GM23248 (cell line): ENCODE data around the gene REEP5. TPM values are rescaled to one million over a fixed set of nuclear protein-coding genes. Genes with fewer than 3 reads are reported as not detected.

Experiments
- DNase-seq: peaks from one replicate; pipeline ENCODE4 v3.0.0-alpha.2; 2015
- H2AFZ ChIP-seq: fragments of 200-600 bp; sonication (generic); 2 replicates; pipeline ENCODE4 v1.6.1; 2016; ENCODE audit warnings: antibody characterized with exemption
- H3F3A ChIP-seq: fragments of 200-600 bp; sonication (generic); 2 replicates; pipeline ENCODE4 v1.6.1; 2016; ENCODE audit warnings: mild to moderate bottlenecking, antibody characterized with exemption, mixed run types; ENCODE audit not compliant: insufficient read depth
- H3K27ac ChIP-seq: fragments of 200-600 bp; sonication (generic); 2 replicates; pipeline ENCODE4 v1.5.1; 2016; ENCODE audit warnings: mild to moderate bottlenecking
- H3K27me3 ChIP-seq: fragments of 200-600 bp; sonication (generic); replicated peaks from 2 replicates; pipeline ENCODE4 v1.6.1; 2016; ENCODE audit warnings: mild to moderate bottlenecking; ENCODE audit not compliant: insufficient read depth
- H3K36me3 ChIP-seq: fragments of 200-600 bp; sonication (generic); 2 replicates; pipeline ENCODE4 v1.6.1; 2016; ENCODE audit warnings: low read depth, mild to moderate bottlenecking
- H3K4me1 ChIP-seq: fragments of 200-600 bp; sonication (generic); 2 replicates; pipeline ENCODE4 v1.6.1; 2016; ENCODE audit warnings: mild to moderate bottlenecking; ENCODE audit not compliant: insufficient read depth
- H3K4me2 ChIP-seq: fragments of 200-600 bp; sonication (generic); one replicate; pipeline ENCODE4 v1.6.1; 2016; ENCODE audit warnings: mild to moderate bottlenecking; ENCODE audit not compliant: unreplicated experiment
- H3K4me3 ChIP-seq: fragments of 200-600 bp; sonication (generic); 2 replicates; pipeline ENCODE4 v1.5.1; 2016; ENCODE audit warnings: mild to moderate bottlenecking
- H3K79me2 ChIP-seq: fragments of 200-600 bp; sonication (generic); 2 replicates; pipeline ENCODE4 v1.6.1; 2016; ENCODE audit warnings: mild to moderate bottlenecking; ENCODE audit not compliant: insufficient read depth
- H3K9ac ChIP-seq: fragments of 200-600 bp; sonication (generic); 2 replicates; pipeline ENCODE4 v1.6.1; 2016; ENCODE audit warnings: mild to moderate bottlenecking
- H3K9me2 ChIP-seq: fragments of 200-600 bp; sonication (generic); 2 replicates; pipeline ENCODE4 v1.6.1; 2016; ENCODE audit warnings: mixed run types, mild to moderate bottlenecking, moderate library complexity; ENCODE audit not compliant: insufficient read depth
- H3K9me3 ChIP-seq: fragments of 200-600 bp; sonication (generic); one replicate; pipeline ENCODE4 v1.6.1; 2017; ENCODE audit warnings: low read depth
- H4K20me1 ChIP-seq: fragments of 200-600 bp; sonication (generic); 2 replicates; pipeline ENCODE4 v1.6.0; 2016; ENCODE audit not compliant: insufficient read depth
- EZH2 ChIP-seq: fragments of 200-600 bp; sonication (generic); IDR thresholded peaks from 2 replicates; pipeline ENCODE4 v1.6.1; 2018; ENCODE audit warnings: antibody characterized with exemption, mild to moderate bottlenecking; ENCODE audit not compliant: insufficient read depth, poor library complexity, severe bottlenecking
- EZH2phosphoT487 ChIP-seq: fragments of 200-600 bp; sonication (generic); IDR thresholded peaks from 2 replicates; pipeline ENCODE4 v1.6.1; 2018; ENCODE audit warnings: antibody characterized with exemption, moderate library complexity, mild to moderate bottlenecking, low read depth; ENCODE audit not compliant: insufficient read depth
- WGBS, 2 experiments: methylation state at CpG; one replicate each; pipeline ENCODE4 v1.1.6; 2015 to 2017; ENCODE audit warnings: low lambda C conversion rate in 2 of 2, low coverage in 1 of 2; ENCODE audit errors: missing lambda C conversion rate in 2 of 2; 5-methylcytosine and 5-hydroxymethylcytosine counted together
- in situ Hi-C: fragments of 300-500 bp; cut with MboI; formaldehyde crosslinking; loops from 2 replicates; pipeline ENCODE4 v1.15.0; 2020
- polyA plus RNA-seq: library from polyadenylated mRNA; unstranded; fragments of >200 nt; fragmentation: Nextera tagmentation; extraction: Ambion mirVana; gene quantifications from 2 replicates; pipeline ENCODE4 v1.2.1, GENCODE V29; 2016
- total RNA-seq: library from RNA; depleted of rRNA; stranded (reverse); fragments of >200 nt; shearing (Covaris generic); gene quantifications from 2 replicates; pipeline ENCODE4 v1.2.3, GENCODE V29; 2014

REEP5 gene
- total and polyA plus RNA-seq, 2 experiments from 2014 or later = 52.3 to 227 TPM

- DNase-seq = no peak
- Histone ChIP-seq H3K79me2 (no peaks in the 10 kb centered on the region), H3K4me3 (no peak overlapping the region), H2AFZ (no peak overlapping the region), H4K20me1 (no peaks in the 10 kb centered on the region), H3K27ac (no peak overlapping the region), H3K4me1 (peaks cover 12% of the 10 kb centered on the region; the same call in 1 of the 2 replicates), H3K27me3 (no peaks in the 10 kb centered on the region), H3K9me3 (no peaks in the 10 kb centered on the region), H3K9me2 (no peaks in the 10 kb centered on the region), H3K4me2 (no peak overlapping the region), H3F3A (peaks cover 17% of the 10 kb centered on the region; the same call in 1 of the 2 replicates), H3K36me3 (no peaks in the 10 kb centered on the region), H3K9ac (no peak overlapping the region)
- WGBS, 2 experiments = 94 to 97% methylated on average over 4 of the region's 4 CpGs
- TF ChIP-seq EZH2 (no peak), EZH2phosphoT487 (no peak)
- in situ Hi-C loops = no loop called here
Observed at GRCh38 chr5:112929336-112930081, 7.5 kb upstream of the REEP5 start.

GRCh38 chr5:112923988-112924387 lies 2.0 kb upstream of the REEP5 start:
- Histone ChIP-seq H3K27ac (no peak overlapping the region), H3K9me3 (no peaks in the 10 kb centered on the region), H3K79me2 (peaks cover 23% of the 10 kb centered on the region), H4K20me1 (peaks cover 4% of the 10 kb centered on the region; the same call in 1 of the 2 replicates), H3K9ac (no peak overlapping the region), H3K36me3 (peaks cover 7% of the 10 kb centered on the region; the same call in 1 of the 2 replicates), H3F3A (peaks cover 10% of the 10 kb centered on the region), H3K4me3 (no peak overlapping the region), H3K9me2 (no peaks in the 10 kb centered on the region), H2AFZ (no peak overlapping the region), H3K27me3 (no peaks in the 10 kb centered on the region), H3K4me1 (peaks cover 11% of the 10 kb centered on the region), H3K4me2 (no peak overlapping the region)
- WGBS, 2 experiments = 94 to 97% methylated on average over 6 of the region's 6 CpGs
- no peak for DNase-seq
- TF ChIP-seq EZH2phosphoT487 (no peak), EZH2 (no peak)
- in situ Hi-C loops = no loop called here

- peaks cover 11% of the 10 kb centered on the region for H3K4me1 ChIP-seq
- DNase-seq = no peak
- no peaks in the 10 kb centered on the region for H3K9me2 ChIP-seq
- peaks cover 4% of the 10 kb centered on the region; the same call in 1 of the 2 replicates for H4K20me1 ChIP-seq
- TF ChIP-seq EZH2 (no peak), EZH2phosphoT487 (no peak)
- peaks cover 7% of the 10 kb centered on the region; the same call in 1 of the 2 replicates for H3K36me3 ChIP-seq
- H3K27me3 ChIP-seq = no peaks in the 10 kb centered on the region
- H2AFZ ChIP-seq = 0 out of 2 replicates have a peak overlapping the region, but pooled peaks have one; percentile 47
- H3K79me2 ChIP-seq = peaks cover 30% of the 10 kb centered on the region
- H3K4me2 ChIP-seq = peak overlapping the region; percentile 53
- 14 to 24% methylated on average over 6 of the region's 6 CpGs for WGBS, 2 experiments
- no peak overlapping the region for H3K27ac ChIP-seq
- no peaks in the 10 kb centered on the region for H3K9me3 ChIP-seq
- H3K4me3 ChIP-seq = peak overlapping the region; percentile 91; the same call in 1 of the 2 replicates
- peaks cover 10% of the 10 kb centered on the region for H3F3A ChIP-seq
- H3K9ac ChIP-seq = no peak overlapping the region
- in situ Hi-C loops = no loop called here
Observed at GRCh38 chr5:112923148-112923917, 1.3 kb upstream of the REEP5 start.

GRCh38 chr5:112921026-112921832 lies 798 bp downstream of the REEP5 start:
- H3K9me3 ChIP-seq = no peaks in the 10 kb centered on the region
- no peaks in the 10 kb centered on the region for H3K27me3 ChIP-seq
- peaks cover 4% of the 10 kb centered on the region; the same call in 1 of the 2 replicates for H4K20me1 ChIP-seq
- peaks cover 15% of the 10 kb centered on the region; the same call in 1 of the 2 replicates for H3K36me3 ChIP-seq
- no peaks in the 10 kb centered on the region for H3K9me2 ChIP-seq
- peak overlapping the region; percentile 68 for H3K27ac ChIP-seq
- in situ Hi-C loops = no loop called here
- peak overlapping the region; percentile 90 for H3K4me2 ChIP-seq
- H3F3A ChIP-seq = peaks cover 21% of the 10 kb centered on the region
- DNase-seq = peak; percentile 85
- H3K4me3 ChIP-seq = peak overlapping the region; percentile 91
- TF ChIP-seq EZH2phosphoT487 = no peak
- TF ChIP-seq EZH2 = no peak
- H2AFZ ChIP-seq = peak overlapping the region; percentile 85
- H3K4me1 ChIP-seq = peaks cover 19% of the 10 kb centered on the region
- 1% methylated on average over 35 to 58 of the region's 68 CpGs for WGBS, 2 experiments
- peaks cover 46% of the 10 kb centered on the region for H3K79me2 ChIP-seq
- H3K9ac ChIP-seq = peak overlapping the region; percentile 91
